Measurements from ENCODE around the gene ADGRV1. TPM values are rescaled to one million over a fixed set of nuclear protein-coding genes. Genes with fewer than 3 reads are reported as not detected.

ADGRV1 gene
- total RNA-seq, 2 donors from 2014 or later: 16.4 to 20.9 TPM

DNA sequence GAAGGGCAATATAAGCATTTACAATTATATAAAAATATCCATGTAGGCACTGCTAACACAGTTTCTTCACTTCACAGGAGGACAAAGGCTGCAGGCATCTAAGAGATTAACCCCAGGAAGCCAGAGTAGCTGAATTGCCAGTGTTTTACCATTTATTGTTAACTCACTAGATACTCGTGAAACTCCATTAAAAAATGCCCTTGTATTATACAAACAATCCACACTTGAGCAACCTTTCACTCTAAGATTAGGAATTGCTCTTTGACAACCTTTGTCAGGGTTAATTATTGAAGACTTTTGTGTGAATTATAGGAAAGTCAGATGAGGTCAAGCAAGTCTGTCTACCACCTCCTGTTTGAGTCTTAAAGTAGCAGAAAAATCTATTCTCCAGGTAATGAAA, 317.8 kb downstream of the ADGRV1 start:
- TF ChIP-seq POLR2A (IDR thresholded peaks at IDR 0.05): no peak
- TF ChIP-seq, protein P1, sequence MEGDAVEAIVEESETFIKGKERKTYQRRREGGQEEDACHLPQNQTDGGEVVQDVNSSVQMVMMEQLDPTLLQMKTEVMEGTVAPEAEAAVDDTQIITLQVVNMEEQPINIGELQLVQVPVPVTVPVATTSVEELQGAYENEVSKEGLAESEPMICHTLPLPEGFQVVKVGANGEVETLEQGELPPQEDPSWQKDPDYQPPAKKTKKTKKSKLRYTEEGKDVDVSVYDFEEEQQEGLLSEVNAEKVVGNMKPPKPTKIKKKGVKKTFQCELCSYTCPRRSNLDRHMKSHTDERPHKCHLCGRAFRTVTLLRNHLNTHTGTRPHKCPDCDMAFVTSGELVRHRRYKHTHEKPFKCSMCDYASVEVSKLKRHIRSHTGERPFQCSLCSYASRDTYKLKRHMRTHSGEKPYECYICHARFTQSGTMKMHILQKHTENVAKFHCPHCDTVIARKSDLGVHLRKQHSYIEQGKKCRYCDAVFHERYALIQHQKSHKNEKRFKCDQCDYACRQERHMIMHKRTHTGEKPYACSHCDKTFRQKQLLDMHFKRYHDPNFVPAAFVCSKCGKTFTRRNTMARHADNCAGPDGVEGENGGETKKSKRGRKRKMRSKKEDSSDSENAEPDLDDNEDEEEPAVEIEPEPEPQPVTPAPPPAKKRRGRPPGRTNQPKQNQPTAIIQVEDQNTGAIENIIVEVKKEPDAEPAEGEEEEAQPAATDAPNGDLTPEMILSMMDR (IDR thresholded peaks at IDR 0.05): no peak
- TF ChIP-seq POLR2AphosphoS5 (IDR thresholded peaks at IDR 0.05): no peak
- Histone ChIP-seq H3K36me3 (no peaks in the 10 kb centered on the region), H3K27me3 (replicated peaks; ENCODE audit: insufficient read depth) (no peaks in the 10 kb centered on the region), H3K4me1 (replicated peaks) (no peaks in the 10 kb centered on the region), H3K9me3 (no peaks in the 10 kb centered on the region), H3K27ac (no peak overlapping the region), H3K4me3 (no peak overlapping the region)
- intact Hi-C loops (cut with DNase I): no loop called here
- no peak for DNase-seq (ENCODE audit: low spot score)
- 36% methylated on average over 1 of the region's 1 CpG for WGBS

DNA sequence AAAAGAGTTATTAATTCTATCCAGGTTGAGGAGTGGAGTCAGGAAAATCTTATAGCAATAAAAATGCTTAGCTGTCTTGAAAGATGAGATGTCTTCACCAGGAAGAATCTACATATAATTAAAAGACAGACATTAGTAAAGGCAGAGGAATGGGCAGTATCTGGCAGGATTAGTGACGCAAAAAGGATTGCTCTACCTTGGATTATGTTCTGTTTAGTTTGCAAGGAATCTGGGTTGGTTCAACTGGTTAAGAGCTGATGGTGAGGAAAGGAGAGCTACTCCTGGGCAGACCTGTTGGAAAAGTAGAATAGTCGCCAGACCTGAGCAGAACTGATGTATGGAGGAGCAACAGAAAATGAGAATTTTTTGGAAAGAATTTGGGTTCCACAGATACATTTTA, 318.5 kb downstream of the ADGRV1 start:
- DNase-seq (ENCODE audit: low spot score): no peak
- Histone ChIP-seq H3K27me3 (replicated peaks; ENCODE audit: insufficient read depth) (no peaks in the 10 kb centered on the region), H3K36me3 (no peaks in the 10 kb centered on the region), H3K4me1 (replicated peaks) (no peaks in the 10 kb centered on the region), H3K4me3 (no peak overlapping the region), H3K27ac (no peak overlapping the region), H3K9me3 (no peaks in the 10 kb centered on the region)
- TF ChIP-seq, protein P1 (IDR thresholded peaks at IDR 0.05): no peak
- TF ChIP-seq POLR2A (IDR thresholded peaks at IDR 0.05) (no peak), POLR2AphosphoS5 (IDR thresholded peaks at IDR 0.05) (no peak)
- intact Hi-C loops (cut with DNase I): no loop called here
- WGBS: 96% methylated on average over 2 of the region's 2 CpGs

DNA sequence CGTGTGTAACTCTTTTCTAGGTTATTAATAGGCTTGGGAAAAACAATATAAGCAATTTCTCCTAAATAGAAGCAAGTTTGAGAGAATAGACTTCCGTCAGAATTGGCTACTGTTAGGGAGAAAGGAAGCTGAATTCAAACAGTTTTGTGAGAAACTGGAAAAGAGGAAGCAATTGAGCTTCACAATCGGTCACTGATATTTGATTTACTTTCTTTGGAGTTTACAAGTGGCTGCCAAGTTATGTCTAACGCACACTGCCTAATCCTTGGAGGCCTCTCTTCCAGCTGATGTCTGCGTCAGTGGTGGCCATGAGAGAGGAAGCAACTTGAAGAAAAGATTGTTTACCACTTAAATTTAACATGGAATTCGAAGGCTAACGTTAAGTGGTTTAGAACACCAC, 319.5 kb downstream of the ADGRV1 start:
- Histone ChIP-seq H3K27ac (no peak overlapping the region), H3K36me3 (no peaks in the 10 kb centered on the region), H3K4me3 (no peak overlapping the region), H3K27me3 (replicated peaks; ENCODE audit: insufficient read depth) (no peaks in the 10 kb centered on the region), H3K9me3 (no peaks in the 10 kb centered on the region), H3K4me1 (replicated peaks) (no peaks in the 10 kb centered on the region)
- intact Hi-C loops (cut with DNase I): no loop called here
- no peak for DNase-seq (ENCODE audit: low spot score)
- WGBS: 58% methylated on average over 7 of the region's 7 CpGs
- TF ChIP-seq POLR2AphosphoS5 (IDR thresholded peaks at IDR 0.05): no peak
- TF ChIP-seq, protein P1 (IDR thresholded peaks at IDR 0.05): no peak
- TF ChIP-seq POLR2A (IDR thresholded peaks at IDR 0.05): no peak

DNA sequence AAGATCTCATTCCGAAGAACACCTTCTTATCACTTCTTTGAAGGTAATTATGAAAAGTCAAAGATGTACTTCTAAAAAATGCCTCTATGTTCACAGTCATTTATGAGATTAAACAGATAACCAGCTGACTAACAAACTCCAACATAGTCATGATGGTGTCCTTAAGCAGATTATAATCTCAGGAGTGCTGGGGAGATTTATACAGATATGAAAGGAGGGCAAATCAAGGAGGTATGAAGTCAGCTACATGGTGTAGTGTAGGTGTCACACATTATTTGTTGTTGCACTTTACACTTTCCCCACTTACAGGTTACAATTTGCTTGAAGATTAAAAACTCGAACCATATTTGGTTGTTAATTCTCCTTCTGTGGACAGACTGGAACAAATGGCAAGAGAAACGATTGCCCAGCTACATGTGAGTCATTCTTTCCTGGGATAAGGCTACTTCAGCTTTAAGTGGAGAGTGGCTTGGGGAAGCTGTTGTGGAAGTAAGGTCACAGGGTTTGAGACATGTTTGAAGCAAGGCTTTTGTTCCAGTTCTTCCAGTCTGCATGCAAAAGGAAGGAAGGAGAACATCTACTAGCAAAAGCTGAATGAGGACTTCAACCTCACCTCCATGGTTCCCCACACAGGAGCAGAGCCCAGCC, 320.1 kb downstream of the ADGRV1 start:
- no peaks in the 10 kb centered on the region for H3K4me1 ChIP-seq (replicated peaks)
- WGBS: 63% methylated on average over 3 of the region's 3 CpGs
- no peak overlapping the region for H3K4me3 ChIP-seq
- no peaks in the 10 kb centered on the region for H3K9me3 ChIP-seq
- no peak overlapping the region for H3K27ac ChIP-seq
- DNase-seq (ENCODE audit: low spot score): no peak
- intact Hi-C loops (cut with DNase I): no loop called here
- no peaks in the 10 kb centered on the region for H3K36me3 ChIP-seq
- TF ChIP-seq POLR2A (IDR thresholded peaks at IDR 0.05): no peak
- TF ChIP-seq POLR2AphosphoS5 (IDR thresholded peaks at IDR 0.05): no peak
- TF ChIP-seq, protein P1 (IDR thresholded peaks at IDR 0.05): no peak
- no peaks in the 10 kb centered on the region for H3K27me3 ChIP-seq (replicated peaks; ENCODE audit: insufficient read depth)

DNA sequence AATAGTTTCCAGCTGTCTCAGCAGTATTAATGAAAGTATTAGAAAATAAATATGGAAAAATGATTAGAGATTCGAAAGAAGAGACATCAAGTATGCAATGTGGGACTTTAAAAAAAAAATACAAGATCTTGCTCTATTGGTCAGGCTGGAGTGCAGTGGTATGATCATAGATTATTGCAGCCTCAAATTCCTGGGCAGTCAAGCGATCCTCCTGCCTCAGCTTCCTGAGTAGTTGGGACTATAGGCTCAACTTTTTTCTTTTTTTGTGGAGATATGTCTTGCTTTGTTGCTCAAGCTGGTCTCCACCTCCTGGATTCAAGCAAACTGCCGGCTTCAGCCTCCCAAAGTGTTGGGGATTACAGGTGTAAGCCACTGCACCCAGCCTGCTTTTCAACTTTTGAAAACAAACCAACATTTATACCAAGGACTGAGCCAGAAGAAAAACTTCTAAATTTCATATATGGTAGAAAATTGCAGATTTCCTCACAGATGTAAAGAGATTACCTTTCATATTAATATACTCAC, 323.1 kb downstream of the ADGRV1 start:
- no peaks in the 10 kb centered on the region for H3K36me3 ChIP-seq
- TF ChIP-seq, protein P1 (IDR thresholded peaks at IDR 0.05): no peak
- no peak for TF ChIP-seq POLR2AphosphoS5 (IDR thresholded peaks at IDR 0.05)
- no peak for TF ChIP-seq POLR2A (IDR thresholded peaks at IDR 0.05)
- intact Hi-C loops (cut with DNase I): no loop called here
- DNase-seq (ENCODE audit: low spot score): no peak
- no peaks in the 10 kb centered on the region for H3K4me1 ChIP-seq (replicated peaks)
- no peaks in the 10 kb centered on the region for H3K9me3 ChIP-seq
- H3K27ac ChIP-seq: no peak overlapping the region
- WGBS: 81% methylated on average over 3 of the region's 3 CpGs
- H3K4me3 ChIP-seq: no peak overlapping the region
- no peaks in the 10 kb centered on the region for H3K27me3 ChIP-seq (replicated peaks; ENCODE audit: insufficient read depth)

Data from prostate gland (tissue), 2 donors.